HG02798 (cell line): ENCODE data around the gene TPCN1.

Source experiments
- ATAC-seq: cut with Tn5 transposase; IDR thresholded peaks from one replicate; pipeline ENCODE4 v1.9.1; 2021; ENCODE audit warnings: mild to moderate bottlenecking; ENCODE audit not compliant: unreplicated experiment, poor library complexity

TPCN1 gene

DNA sequence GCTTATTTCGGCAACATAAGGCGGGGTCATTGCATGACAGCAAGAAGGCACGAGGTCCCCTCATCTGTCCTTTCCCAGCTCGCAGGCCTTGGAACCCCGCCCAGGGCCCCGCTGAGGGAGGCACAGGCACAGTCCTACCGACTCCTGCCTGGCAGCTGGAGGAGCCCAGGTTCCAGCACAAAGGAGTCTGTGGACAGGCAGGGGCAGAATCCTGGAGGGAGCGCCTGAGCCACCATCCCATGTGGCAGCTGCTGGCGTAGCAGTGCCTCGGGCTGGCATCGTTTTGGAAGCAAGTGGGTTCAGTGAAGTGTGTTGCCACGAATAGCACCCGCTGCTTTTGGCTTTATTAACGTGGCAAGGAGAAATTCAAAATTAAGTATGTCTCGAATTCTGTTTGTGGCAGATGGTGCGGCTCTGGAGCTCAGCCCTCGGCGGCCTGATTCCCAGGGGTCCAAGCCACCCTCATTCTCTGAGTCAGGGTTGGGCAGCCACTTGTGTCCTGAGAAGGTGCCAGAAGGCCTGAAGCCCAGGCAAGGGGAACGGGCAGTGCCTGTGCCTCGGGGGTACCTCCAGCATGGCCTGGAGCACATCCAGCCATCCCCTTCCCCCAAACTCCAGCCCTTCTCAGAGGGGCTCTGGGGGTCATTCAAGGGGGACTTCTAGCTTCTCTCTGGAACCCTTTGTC, 77.7 kb downstream of the TPCN1 start:
- no peak for ATAC-seq

DNA sequence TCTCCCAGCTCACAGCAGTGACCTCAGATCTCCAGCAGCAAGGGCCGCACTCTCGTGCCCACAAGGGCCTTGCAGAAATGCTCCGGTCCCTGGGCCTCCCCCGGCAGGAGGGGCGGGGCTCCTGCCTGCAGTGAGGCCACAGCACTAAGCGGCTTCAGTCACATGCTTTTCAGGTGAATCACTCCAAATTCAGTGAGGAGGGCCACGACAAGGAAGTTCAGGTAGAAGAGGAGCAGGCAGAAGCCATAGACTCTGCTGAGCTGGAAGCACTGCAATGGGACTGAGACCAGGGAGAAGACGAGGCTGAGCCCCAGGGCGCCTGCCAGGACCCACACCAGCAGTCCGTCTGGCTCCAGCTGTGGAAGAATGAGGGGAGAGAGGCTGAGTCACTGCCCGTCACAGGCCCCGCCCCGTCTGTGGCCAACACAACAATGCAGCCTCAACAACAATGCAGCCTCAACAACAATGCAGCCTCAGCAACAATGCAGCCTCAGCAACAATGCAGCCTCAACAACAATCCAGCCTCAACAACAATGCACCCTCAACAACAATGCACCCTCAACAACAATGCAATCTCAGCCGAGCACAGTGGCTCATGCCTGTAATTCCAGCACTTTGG, 78.5 kb downstream of the TPCN1 start:
- no peak for ATAC-seq

DNA sequence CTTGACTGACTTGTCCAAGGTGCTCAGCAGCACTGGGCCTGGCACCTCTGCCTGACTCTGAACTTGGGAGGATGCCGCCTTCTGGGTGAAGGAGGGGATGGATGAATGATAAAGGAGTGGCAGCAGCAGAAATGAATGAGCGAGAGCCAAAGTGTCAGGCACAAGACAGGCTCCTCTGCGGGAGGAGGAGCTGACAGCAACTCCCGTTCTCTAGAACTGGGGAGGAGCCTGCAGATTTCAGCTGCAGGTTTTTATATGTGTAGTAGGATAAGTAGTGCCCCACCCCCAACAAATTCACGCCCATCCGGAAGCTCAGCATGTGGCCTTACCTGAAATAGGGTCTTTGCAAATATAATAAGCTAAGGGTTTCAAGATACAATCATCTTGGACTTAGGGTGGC, 80.5 kb downstream of the TPCN1 start:
- no peak for ATAC-seq

DNA sequence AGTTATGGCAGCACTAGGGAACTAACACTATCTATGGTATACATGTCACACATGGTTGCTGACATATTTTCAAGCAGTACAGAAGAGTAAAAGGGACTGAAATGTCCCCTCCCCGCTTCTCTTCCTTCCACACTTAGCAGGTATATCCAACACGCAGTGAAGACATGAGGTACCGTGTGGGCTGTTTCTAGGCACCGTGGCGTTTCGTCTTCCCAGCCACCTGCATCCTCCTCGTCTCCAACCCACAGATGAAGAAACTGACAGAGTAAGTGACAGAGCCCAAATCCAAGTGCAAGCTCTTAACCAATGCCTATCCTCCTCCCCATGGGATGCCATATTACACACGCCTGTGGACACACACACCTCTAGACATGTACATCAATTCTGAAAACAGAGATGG, 81.2 kb downstream of the TPCN1 start:
- no peak for ATAC-seq

DNA sequence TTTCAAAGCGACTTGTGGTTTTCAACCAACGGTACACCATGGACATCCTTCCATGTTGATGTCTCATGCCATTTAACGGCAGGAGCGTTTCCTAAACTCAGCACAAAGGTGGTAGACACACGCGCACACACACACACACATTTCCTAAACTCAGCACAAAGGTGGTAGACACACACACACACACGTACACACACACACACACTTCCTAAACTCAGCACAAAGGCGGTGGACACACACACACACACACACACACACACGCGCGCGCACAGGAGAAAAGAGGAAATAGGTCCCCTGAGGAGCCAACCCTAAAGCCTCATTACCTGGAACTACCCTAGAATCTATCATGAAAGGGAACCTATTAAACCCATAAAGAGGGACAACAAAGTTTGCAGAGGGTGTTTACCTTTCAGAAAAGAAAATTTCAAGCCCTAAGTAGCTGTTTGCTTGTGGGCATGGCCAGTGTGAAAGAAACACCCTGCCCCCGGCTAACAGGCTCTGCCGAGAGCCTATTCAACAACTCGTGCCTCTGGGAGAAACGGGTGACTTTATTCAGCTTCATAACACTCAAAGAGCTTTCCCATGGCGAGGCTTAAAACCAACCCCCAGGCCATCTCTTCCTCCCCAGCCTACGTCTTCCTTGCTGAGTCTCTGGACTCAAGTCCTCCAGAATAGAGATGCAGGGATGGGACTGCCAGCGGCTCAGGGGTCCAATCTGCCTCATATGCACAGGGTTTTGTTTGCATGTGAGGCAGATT, 81.8 kb downstream of the TPCN1 start:
- ATAC-seq = no peak

DNA sequence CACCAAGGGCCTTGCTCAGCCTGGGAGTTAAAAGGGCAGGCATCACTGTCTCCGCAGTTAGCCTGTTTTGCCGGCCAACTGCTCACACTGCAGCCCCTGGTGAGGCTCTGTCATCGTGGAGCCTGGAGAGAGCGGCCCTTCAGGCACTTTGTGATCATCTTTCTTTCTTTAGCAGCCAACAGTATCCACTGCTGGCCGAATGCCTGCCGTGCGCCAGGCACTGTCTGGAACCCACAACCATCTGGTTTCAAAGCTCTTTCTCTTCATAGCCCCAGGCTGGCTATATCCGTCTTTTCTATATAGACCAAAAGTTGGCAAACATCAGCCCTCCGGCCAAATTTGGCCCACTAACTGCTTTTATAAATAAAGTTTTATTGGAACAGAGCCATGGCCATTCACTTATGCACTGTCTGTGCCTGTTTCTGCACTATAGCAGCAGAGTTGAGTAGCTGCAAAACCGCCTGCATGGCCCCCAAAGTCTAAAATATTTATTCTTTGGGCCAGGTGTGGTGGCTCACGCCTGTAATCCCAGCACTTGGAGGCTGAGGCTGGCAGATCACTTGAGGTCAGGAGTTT, 84.1 kb downstream of the TPCN1 start:
- no peak for ATAC-seq

DNA sequence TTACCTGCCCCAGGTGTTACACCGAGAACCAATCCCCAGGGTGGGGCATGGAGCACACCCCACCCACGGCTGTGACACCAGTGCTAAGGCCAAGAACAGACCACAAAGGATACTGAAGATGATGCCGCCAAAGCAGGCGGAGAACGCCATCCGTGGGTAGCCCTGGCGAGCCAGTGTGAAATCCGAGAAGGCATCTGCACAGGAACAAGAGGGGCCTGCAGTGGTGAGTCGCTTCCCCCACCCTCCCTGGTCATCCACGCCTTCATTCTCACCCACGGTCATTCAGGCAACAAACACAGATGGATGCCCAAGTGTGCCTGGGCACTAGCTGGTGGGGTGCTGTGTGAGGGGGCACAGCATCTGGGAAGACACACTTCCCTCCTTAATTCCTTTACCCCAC, 85.1 kb downstream of the TPCN1 start:
- no peak for ATAC-seq

DNA sequence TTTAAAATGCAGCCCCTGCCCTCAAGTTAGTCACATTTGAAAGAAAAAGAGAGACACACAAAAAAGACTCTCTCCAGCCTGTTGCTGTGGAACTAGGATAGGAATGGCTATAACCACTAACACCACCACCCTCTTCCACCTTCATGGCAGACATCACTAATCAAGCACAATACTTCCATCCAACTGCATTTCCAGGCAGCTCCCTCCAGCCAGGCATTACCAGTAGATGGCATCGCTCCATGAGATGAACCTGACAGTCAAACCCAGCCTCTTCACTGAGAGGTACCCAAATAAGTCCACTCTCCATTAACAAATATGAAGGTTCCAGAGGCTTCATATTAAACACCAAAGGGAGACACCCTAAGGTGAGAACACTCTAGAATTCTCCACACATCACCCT, 89.2 kb downstream of the TPCN1 start:
- ATAC-seq = no peak

DNA sequence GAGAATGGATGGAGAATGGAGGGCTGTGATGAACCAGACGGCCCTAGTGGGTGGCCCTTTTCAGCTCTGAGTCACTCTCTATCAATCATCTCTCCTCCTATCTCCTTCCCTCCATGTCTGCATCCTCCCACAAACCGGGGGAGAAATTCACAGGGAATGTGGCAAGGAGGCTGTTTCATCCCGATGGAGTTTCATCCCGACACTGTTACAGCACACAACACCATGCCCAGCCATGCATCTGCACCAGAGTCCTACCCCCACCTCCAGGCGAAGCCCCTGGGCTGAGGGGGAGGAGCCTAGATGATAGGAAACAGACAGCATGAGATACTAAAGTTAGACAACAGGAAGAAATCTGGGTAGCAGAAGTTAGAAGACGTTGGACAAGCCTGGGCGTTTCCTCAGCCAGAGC, 92.9 kb downstream of the TPCN1 start:
- ATAC-seq = no peak

DNA sequence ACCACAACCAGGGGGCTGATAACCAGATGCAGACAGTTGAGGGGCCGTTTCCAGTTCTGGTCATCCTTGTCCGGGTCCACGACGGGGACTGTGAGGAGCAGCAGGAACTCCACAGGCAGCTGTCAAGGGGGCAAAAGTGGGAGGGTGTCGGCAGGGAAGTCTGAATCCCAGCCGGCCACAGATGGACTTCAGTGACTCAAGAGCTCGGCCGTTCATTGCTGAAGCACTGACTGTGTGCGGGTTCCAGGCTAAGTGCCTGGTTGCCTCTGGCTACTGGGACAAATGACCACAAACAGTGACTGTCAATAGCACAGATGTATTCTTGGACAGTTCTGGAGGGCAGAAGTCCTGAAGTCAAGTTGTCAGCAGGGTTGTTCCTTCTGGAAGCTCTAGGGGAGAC, 94.1 kb downstream of the TPCN1 start:
- no peak for ATAC-seq

DNA sequence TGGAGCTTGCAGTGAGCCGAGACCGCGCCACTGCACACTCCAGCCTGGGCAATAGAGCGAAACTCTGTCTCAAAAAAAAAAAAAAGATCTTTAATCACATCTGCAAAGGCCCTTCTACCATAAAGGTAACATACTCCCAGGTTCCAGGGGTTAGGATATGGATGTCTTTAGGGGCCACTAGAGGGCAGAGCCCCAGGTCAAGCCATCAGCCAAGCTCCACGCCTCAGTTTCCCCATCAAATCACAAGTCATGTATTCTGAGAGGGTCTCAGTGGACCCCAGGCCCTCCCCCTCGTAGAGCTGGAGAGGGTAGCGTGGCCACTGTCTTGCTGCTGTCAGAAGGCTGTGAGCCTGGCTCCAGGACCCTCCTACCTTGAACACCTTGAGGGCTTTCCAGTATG, 94.9 kb downstream of the TPCN1 start:
- ATAC-seq = no peak

DNA sequence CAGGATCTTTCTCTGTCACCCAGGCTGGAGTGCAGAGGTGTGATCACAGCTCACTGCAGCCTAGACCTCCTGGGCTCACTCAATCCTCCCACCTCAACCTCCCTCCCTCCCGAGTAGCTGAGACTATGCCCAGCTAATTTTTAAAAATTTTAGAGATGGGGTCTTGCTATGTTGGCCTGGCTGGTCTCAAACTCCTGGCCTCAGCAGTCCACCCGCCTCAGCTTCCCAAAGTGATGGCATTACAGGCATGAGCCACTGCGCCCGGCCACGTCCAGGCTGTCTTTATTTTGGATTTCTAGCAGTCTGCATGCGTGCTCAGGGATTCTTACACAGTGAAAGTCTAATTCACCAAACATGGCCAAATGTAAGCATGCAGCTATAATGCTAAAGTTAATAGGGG, 95.9 kb downstream of the TPCN1 start:
- ATAC-seq = no peak

DNA sequence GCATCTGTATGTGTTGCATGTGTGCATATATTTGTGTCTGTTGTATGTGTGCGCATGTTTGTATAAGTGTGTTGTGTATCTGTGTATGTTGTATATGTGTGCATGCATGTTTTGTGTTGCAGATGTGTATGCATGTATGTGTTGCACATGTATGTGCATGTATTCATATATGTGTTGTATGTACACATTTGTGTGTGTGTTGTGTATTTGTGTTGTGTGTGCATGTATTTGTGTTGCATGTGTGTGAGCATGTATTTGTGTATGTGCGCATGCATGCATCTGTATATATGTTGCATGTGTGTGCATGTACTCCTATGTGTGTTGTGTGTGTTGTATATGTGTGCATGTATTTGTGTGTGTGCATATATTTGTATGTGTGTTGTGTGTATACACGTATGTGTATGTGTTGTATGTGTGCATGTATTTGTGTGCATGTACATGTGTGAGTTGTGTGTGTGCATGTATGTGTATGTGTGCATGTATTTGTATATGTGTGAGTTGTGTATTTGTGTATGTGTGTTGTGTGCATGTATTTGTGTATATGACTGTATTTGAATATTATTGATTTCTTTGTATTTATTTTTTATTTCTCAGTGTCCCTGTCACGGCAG, 96.9 kb downstream of the TPCN1 start:
- no peak for ATAC-seq

DNA sequence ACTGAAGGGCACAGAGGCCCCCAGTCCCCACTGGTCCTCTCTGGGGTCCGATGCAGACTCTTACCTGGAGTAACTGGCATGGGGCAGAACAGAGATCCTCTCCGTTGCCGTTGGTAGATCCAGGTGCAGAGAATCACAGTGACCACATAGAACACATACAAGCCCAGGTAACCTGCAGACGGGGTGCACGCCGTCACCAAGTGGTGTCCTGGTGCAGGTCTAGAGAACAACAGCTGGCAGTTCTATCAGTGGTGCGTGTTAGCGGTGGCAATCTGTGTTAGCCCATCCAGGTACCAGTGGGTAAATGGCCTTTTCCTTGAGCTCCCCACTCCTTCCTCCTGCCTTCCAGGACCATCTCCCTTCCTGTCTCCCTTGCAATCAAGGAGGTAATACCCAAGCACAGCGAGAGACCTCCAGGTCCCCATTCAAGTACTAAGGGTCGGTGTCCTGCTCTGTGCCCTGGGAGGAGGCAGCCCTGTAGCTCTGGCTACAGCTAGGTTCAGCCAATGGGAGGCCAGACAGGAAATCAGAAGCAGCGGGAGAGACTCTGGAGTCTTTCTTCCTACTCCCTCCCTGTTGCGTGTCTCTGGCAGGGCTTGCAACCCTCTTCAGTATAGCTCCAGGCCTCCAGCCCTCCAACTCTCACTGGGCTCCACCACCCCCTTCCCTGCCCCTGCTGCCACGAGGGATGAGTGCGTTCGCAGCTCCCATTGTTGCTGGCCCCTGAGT, 97.8 kb downstream of the TPCN1 start:
- no peak for ATAC-seq

DNA sequence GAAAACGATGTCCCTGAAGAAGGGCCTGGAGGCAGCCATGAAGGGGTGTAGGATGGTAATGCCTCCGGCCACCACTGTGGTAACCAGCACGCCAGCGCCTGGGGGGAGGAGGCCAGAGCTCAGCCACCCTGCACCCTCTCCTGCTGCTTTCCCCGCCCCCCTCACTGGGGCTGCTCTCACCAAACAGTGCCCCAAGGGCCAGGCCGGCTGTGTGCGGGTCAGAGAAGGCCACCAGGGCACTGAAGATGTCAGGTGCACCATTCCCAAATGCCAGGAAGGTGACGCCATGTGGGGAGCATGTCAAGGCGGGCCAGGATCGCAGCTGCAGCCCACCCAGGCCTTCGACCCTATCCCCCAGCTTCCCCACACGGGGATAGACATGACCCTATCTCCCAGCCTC, 99.1 kb downstream of the TPCN1 start:
- ATAC-seq = no peak

DNA sequence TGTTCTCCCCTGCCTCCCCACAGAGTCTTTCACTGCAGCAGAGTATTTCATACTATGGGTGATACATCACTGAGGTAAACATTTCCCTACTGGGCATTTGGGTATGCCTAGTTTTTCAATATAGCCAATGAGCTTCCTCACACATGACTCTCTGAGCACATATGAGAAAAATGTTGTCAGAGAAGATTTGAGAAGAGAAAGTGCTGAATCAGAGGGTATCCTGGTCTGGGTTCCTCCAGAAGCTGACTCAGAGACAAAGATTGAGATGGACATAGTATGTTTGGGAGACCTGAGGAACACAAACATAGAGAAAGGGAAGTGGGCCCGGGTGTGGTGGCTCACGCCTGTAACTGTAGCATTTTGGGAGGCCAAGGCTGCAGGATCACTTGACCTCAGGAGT, 101.1 kb downstream of the TPCN1 start:
- ATAC-seq = no peak

DNA sequence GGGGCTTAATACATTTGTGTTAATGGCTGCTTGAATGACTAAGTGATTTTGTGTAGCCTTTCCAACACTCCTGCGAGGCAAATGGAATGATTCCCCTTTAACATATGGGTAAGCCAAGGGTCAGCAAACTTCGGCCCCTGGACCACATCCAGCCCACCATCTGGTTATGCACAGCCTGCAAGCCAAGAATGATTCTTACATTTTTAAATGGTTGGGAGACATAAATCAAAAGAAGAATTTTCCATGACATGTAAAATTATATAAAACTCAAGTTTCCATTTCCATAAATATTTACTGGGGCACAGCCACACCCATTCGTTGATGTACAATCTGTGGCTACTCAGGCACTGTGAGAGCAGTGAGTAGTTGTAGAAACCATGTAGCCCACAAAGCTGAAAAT, 104.7 kb downstream of the TPCN1 start:
- no peak for ATAC-seq

DNA sequence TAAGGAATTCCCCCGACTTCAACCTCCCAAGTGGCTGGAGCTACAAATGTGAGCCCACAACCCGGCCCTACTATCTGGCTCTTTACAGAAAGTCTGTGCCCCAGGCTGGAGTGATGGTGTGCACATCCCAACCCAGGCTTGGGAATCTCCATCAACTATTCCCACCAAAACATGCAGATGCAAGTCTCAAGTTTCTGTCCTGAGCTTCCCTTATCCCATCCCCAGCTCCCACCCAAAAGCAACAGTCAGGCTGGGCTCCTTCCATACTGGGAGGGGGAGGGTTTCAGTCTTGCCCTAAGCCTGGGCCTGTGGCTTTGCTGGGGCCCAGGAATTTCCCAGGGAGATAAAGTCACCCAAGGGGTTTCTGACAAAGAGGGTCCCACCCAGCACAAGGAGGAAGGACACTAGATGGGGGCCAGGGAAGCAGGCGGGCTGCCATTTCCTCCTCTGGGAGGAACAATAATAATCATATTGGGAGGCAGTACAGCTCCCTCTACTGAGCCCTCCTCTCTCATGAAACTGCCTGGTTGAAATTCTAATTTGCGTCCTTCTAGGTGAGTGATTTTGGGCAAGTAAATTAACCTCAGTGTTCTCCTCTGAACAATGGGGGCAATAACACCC, 105.6 kb downstream of the TPCN1 start:
- ATAC-seq = no peak

DNA sequence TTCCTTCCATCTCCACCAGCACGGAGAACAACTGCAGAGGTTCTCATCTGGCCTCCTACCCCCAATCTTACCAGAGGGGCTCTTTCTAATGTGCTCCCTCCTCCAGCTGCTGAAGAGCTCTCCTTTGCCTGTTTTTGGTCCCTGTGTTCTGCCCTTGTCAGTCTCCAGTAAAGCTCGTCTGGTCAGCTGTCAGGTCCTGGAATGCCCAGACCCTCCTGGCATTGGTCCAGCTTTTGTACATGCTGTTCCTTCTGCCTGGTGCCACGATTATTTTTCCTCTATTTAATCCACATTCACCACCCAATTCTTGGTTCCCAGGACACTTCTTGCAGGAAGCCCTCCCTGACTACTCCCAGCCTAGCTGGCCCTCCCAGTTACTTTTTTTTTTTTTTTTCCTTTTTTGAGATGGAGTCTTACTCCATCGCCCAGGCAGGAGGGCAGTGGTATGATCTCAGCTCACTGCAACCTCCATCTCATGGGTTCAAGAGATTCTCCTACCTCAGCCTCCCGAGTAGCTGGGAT, 107.2 kb downstream of the TPCN1 start:
- ATAC-seq = no peak
